Measurements from ENCODE around the gene ASCC3.

DNA sequence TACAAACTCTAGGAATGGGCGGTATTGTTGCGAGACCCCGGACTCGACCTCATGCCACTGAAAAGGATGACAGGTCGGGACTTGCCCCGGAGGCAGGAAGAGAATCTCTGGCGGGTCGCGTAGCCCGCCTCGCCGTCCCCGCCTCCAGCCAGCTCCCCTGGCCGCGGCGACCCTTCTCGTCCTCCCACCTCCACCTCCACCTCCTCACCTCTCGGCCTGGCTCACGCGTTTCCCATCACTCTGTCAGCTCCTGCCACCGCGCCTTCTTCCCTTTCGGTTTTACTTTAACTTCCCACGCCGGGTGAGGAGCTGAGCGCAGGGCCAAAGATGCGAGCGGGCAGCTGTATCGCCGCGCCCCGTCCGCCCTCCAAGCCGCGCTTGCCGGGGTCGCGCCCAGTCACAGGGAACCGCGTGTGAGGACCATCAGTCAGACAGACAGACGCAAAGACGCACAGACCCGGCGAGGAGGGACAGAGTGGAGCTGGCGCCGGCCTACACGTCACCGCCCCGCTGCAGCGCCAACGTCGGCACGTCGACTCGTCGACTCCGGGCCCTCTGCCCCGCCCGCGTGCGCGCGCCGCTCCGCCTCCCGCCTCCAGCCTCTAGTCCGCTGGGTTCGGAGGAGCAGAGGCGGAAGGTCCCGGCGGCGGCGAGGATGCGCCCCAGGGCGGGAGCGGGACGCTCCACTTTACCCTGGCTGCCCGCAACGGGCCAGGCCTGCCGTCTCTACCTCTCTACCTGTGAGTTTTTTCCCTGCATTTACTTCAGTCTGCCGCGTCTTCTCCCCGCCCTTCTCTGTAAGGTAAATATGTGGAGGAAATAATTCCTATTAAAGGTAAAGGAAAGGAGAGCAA, at the start of gene ASCC3:
- TF ChIP-seq ARNT (IDR thresholded peaks at IDR 0.05) (no peak), BHLHE40 (IDR thresholded peaks at IDR 0.05; ENCODE audit: borderline replicate concordance) (no peak), SUZ12 (IDR thresholded peaks at IDR 0.05) (no peak), FOXK2 (IDR thresholded peaks at IDR 0.05) (no peak), SP1 (IDR thresholded peaks at IDR 0.05) (no peak), CTBP1 (IDR thresholded peaks at IDR 0.05; ENCODE audit: borderline replicate concordance) (no peak), FOXA1 (IDR thresholded peaks at IDR 0.05) (no peak), HDGF (IDR thresholded peaks at IDR 0.05; ENCODE audit: borderline replicate concordance) (no peak), NFRKB (IDR thresholded peaks at IDR 0.05) (no peak), ZNF384 (IDR thresholded peaks at IDR 0.05) (no peak), FOXM1 (IDR thresholded peaks at IDR 0.05; ENCODE audit: borderline replicate concordance) (no peak), LEF1 (IDR thresholded peaks at IDR 0.05; ENCODE audit: borderline replicate concordance) (no peak)
- TF ChIP-seq, protein P1, sequence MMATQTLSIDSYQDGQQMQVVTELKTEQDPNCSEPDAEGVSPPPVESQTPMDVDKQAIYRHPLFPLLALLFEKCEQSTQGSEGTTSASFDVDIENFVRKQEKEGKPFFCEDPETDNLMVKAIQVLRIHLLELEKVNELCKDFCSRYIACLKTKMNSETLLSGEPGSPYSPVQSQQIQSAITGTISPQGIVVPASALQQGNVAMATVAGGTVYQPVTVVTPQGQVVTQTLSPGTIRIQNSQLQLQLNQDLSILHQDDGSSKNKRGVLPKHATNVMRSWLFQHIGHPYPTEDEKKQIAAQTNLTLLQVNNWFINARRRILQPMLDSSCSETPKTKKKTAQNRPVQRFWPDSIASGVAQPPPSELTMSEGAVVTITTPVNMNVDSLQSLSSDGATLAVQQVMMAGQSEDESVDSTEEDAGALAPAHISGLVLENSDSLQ (IDR thresholded peaks at IDR 0.05): peak; percentile 62; the same call in 1 of the 2 replicates

Measured in HEK293T (cell line).